ENCODE measurements around the gene MYO1D.

The MYO1D gene

GRCh38 chr17:32913593-32913992 lies 36.7 kb upstream of the MYO1D start:
- no peak for ATAC-seq

DNA sequence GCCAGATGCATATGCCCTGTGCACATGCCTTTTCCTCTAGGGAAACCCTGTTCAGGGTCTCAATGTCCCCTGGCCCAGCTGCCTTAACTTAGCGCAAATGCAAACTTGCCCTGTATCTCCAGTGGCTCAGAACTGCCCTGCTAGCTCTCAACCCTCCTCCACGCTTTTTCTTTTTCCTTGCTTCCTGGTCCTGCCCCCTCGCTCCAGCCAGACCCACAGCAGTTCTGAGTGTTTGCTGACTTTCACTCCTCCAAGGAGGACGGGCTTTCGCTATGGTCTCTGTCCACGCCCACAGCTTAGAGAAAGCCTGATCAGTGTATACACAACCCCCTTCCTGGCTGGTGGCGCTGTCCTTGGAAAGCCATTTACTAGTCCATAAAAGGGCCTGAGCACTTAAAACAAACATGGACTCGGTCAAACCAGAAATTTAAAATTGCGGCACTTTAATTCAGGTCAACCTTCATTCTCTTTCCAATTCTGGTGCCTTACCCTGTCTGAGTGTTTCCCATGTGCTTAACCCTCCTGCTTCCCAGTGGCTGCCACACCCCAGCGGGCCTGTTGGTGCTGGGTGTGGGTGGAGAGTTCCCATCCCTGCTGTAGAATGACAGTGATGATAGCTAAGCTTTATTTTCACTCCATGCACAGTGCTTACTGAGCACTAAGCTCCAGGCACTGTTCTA lies 35.4 kb upstream of the MYO1D start:
- TF ChIP-seq SNAI2 (CRISPR knock-in tag; IDR thresholded peaks at IDR 0.05), result no peak
- TF ChIP-seq ARNTL (CRISPR knock-in tag; IDR thresholded peaks at IDR 0.05; ENCODE audit: borderline replicate concordance, low read depth), result no peak
- TF ChIP-seq ISL1 (CRISPR knock-in tag; IDR thresholded peaks at IDR 0.05), result no peak
- no peak for TF ChIP-seq ZNF565 (CRISPR knock-in tag; conservative IDR thresholded peaks at IDR 0.05; ENCODE audit: low read depth)
- no peak for TF ChIP-seq ZC3H10 (CRISPR knock-in tag; IDR thresholded peaks at IDR 0.05)
- no peak for TF ChIP-seq TCF4 (CRISPR knock-in tag; IDR thresholded peaks at IDR 0.05; ENCODE audit: borderline replicate concordance)
- no peak for TF ChIP-seq CSRNP3 (CRISPR knock-in tag; IDR thresholded peaks at IDR 0.05)
- no peak for TF ChIP-seq RARB (CRISPR knock-in tag; IDR thresholded peaks at IDR 0.05)
- no peak for TF ChIP-seq ZNF70 (CRISPR knock-in tag; IDR thresholded peaks at IDR 0.05)
- TF ChIP-seq OSR1 (CRISPR knock-in tag; IDR thresholded peaks at IDR 0.05), result no peak
- TF ChIP-seq ZNF8 (CRISPR knock-in tag; IDR thresholded peaks at IDR 0.05), result no peak
- no peak for ATAC-seq

More at GRCh38 chr17:32913593-32913992, 36.7 kb upstream of the MYO1D start:
- no peak for TF ChIP-seq CREB5 (CRISPR knock-in tag; IDR thresholded peaks at IDR 0.05; ENCODE audit: low read depth)
- TF ChIP-seq ZNF565 (CRISPR knock-in tag; conservative IDR thresholded peaks at IDR 0.05; ENCODE audit: low read depth), result no peak
- TF ChIP-seq, protein P1, sequence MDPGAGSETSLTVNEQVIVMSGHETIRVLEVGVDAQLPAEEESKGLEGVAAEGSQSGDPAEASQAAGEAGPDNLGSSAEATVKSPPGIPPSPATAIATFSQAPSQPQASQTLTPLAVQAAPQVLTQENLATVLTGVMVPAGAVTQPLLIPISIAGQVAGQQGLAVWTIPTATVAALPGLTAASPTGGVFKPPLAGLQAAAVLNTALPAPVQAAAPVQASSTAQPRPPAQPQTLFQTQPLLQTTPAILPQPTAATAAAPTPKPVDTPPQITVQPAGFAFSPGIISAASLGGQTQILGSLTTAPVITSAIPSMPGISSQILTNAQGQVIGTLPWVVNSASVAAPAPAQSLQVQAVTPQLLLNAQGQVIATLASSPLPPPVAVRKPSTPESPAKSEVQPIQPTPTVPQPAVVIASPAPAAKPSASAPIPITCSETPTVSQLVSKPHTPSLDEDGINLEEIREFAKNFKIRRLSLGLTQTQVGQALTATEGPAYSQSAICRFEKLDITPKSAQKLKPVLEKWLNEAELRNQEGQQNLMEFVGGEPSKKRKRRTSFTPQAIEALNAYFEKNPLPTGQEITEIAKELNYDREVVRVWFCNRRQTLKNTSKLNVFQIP (CRISPR knock-in tag; IDR thresholded peaks at IDR 0.05; ENCODE audit: borderline replicate concordance, low read depth), result no peak
- TF ChIP-seq CSDC2 (CRISPR knock-in tag; IDR thresholded peaks at IDR 0.05), result no peak
- TF ChIP-seq, protein P2, sequence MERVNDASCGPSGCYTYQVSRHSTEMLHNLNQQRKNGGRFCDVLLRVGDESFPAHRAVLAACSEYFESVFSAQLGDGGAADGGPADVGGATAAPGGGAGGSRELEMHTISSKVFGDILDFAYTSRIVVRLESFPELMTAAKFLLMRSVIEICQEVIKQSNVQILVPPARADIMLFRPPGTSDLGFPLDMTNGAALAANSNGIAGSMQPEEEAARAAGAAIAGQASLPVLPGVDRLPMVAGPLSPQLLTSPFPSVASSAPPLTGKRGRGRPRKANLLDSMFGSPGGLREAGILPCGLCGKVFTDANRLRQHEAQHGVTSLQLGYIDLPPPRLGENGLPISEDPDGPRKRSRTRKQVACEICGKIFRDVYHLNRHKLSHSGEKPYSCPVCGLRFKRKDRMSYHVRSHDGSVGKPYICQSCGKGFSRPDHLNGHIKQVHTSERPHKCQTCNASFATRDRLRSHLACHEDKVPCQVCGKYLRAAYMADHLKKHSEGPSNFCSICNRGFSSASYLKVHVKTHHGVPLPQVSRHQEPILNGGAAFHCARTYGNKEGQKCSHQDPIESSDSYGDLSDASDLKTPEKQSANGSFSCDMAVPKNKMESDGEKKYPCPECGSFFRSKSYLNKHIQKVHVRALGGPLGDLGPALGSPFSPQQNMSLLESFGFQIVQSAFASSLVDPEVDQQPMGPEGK (CRISPR knock-in tag; IDR thresholded peaks at IDR 0.05; ENCODE audit: borderline replicate concordance), result no peak
- no peak for TF ChIP-seq ESRRG (CRISPR knock-in tag; IDR thresholded peaks at IDR 0.05)
- no peak for TF ChIP-seq ARNTL (CRISPR knock-in tag; IDR thresholded peaks at IDR 0.05; ENCODE audit: borderline replicate concordance, low read depth)
- no peak for TF ChIP-seq ZFP3 (CRISPR knock-in tag; IDR thresholded peaks at IDR 0.05)
- TF ChIP-seq RARB (CRISPR knock-in tag; IDR thresholded peaks at IDR 0.05), result no peak
- TF ChIP-seq PPARA (CRISPR knock-in tag; IDR thresholded peaks at IDR 0.05; ENCODE audit: borderline replicate concordance), result no peak
- no peak for TF ChIP-seq GLIS3 (CRISPR knock-in tag; IDR thresholded peaks at IDR 0.05)
- no peak for TF ChIP-seq TSHZ2 (CRISPR knock-in tag; IDR thresholded peaks at IDR 0.05)
- no peak for TF ChIP-seq ZC3H10 (CRISPR knock-in tag; IDR thresholded peaks at IDR 0.05)
- no peak for TF ChIP-seq ISL1 (CRISPR knock-in tag; IDR thresholded peaks at IDR 0.05)
- TF ChIP-seq SNAI2 (CRISPR knock-in tag; IDR thresholded peaks at IDR 0.05), result no peak
- no peak for TF ChIP-seq ZNF70 (CRISPR knock-in tag; IDR thresholded peaks at IDR 0.05)
- no peak for TF ChIP-seq CSRNP3 (CRISPR knock-in tag; IDR thresholded peaks at IDR 0.05)
- no peak for TF ChIP-seq TOX (CRISPR knock-in tag; IDR thresholded peaks at IDR 0.05; ENCODE audit: borderline replicate concordance)
- TF ChIP-seq OSR1 (CRISPR knock-in tag; IDR thresholded peaks at IDR 0.05), result no peak
- no peak for TF ChIP-seq ZFP30 (CRISPR knock-in tag; IDR thresholded peaks at IDR 0.05)
